Right lobe of liver (tissue), 4 donors: Measurements from ENCODE around the gene TXNL1.

Experiments used
- POLR2A ChIP-seq: fragments of 450-650 bp; IDR thresholded peaks from one replicate; pipeline ENCODE4 v1.6.1; 2017; ENCODE audit warnings: antibody characterized with exemption, mild to moderate bottlenecking
- TF ChIP-seq, protein P1 (sequence below), 4 donors: fragments of 200-600 bp in 3 of 4; fragments of 450-650 bp in 1 of 4; IDR thresholded peaks; one replicate each; pipeline versions ENCODE4 v1.5.1 to v1.8.0; 2016 to 2022; ENCODE audit warnings: antibody characterized with exemption in 4 of 4, mild to moderate bottlenecking in 2 of 4
- donor health status: DM: no; HTN: no; CAD: no.
- donor health status: DM: no; HTN: no; CAD: no.
- donor health status: DM: no; HTN: yes; CAD: no.

- TF ChIP-seq, protein P1, sequence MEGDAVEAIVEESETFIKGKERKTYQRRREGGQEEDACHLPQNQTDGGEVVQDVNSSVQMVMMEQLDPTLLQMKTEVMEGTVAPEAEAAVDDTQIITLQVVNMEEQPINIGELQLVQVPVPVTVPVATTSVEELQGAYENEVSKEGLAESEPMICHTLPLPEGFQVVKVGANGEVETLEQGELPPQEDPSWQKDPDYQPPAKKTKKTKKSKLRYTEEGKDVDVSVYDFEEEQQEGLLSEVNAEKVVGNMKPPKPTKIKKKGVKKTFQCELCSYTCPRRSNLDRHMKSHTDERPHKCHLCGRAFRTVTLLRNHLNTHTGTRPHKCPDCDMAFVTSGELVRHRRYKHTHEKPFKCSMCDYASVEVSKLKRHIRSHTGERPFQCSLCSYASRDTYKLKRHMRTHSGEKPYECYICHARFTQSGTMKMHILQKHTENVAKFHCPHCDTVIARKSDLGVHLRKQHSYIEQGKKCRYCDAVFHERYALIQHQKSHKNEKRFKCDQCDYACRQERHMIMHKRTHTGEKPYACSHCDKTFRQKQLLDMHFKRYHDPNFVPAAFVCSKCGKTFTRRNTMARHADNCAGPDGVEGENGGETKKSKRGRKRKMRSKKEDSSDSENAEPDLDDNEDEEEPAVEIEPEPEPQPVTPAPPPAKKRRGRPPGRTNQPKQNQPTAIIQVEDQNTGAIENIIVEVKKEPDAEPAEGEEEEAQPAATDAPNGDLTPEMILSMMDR (IDR thresholded peaks at IDR 0.05): no peak
- TF ChIP-seq POLR2A: no peak
Observed at GRCh38 chr18:56672981-56673380, 34.6 kb upstream of the TXNL1 start.
